DLD1 (cell line): ENCODE data around the gene KCNC3.

Experiments
- in situ Hi-C: cut with HindIII; loops from 2 replicates; pipeline ENCODE4 v1.10.0; 2017; ENCODE audit warnings: low sequenced_read_pairs

KCNC3 gene

GRCh38 chr19:50329146-50329925, at the start of gene KCNC3:
TSS of gene KCNC3 (minus strand) at chr19:50329377. CDS start at chr19:50329082, 295 bp downstream.
- in situ Hi-C loops: no loop called here

- in situ Hi-C loops: no loop called here
These were observed 49.7 kb upstream of the KCNC3 start for GRCh38 chr19:50378863-50379236.

GRCh38 chr19:50378169-50378862, 49.1 kb upstream of the KCNC3 start:
- in situ Hi-C loops: no loop called here

- in situ Hi-C loops: no loop called here
These were observed 48.3 kb upstream of the KCNC3 start for GRCh38 chr19:50377517-50377916.

- in situ Hi-C loops: no loop called here
These were observed 47.9 kb upstream of the KCNC3 start for GRCh38 chr19:50377051-50377461.

- in situ Hi-C loops: no loop called here
These were observed 47.2 kb upstream of the KCNC3 start, which contains the start of gene NR1H2 for GRCh38 chr19:50376166-50377050. TSS of gene NR1H2 (plus strand) at chr19:50376457. CDS start at chr19:50377606, 1,149 bp downstream.

- in situ Hi-C loops: no loop called here
These were observed 42.8 kb upstream of the KCNC3 start for GRCh38 chr19:50371914-50372475.

GRCh38 chr19:50368649-50369570, 39.7 kb upstream of the KCNC3 start:
- in situ Hi-C loops: no loop called here

GRCh38 chr19:50365434-50366306, 36.5 kb upstream of the KCNC3 start, which contains the start of gene NAPSA:
TSS of gene NAPSA (minus strand) at chr19:50365639. CDS start at chr19:50365621, 18 bp downstream.
- in situ Hi-C loops: no loop called here

GRCh38 chr19:50362656-50363424, 33.7 kb upstream of the KCNC3 start:
- in situ Hi-C loops: no loop called here

- in situ Hi-C loops: no loop called here
These were observed 32.8 kb upstream of the KCNC3 start for GRCh38 chr19:50362030-50362412.

GRCh38 chr19:50361290-50362029, 32.3 kb upstream of the KCNC3 start:
- in situ Hi-C loops: no loop called here

- in situ Hi-C loops: no loop called here
These were observed 30.2 kb upstream of the KCNC3 start for GRCh38 chr19:50359328-50359818.

- in situ Hi-C loops: no loop called here
These were observed 29.5 kb upstream of the KCNC3 start for GRCh38 chr19:50358483-50359327.

- in situ Hi-C loops: no loop called here
These were observed 28.3 kb upstream of the KCNC3 start for GRCh38 chr19:50357178-50358100.
